Ishikawa (cell line): ENCODE results near the gene DDX42.

Source experiments
- CEBPB ChIP-seq: IDR thresholded peaks from 2 replicates; pipeline ENCODE4 v1.6.1; 2012
- CREB1 ChIP-seq: IDR thresholded peaks from 2 replicates; pipeline ENCODE4 v1.6.1; 2012; ENCODE audit warnings: low read depth
- EGR1 ChIP-seq: IDR thresholded peaks from 2 replicates; pipeline ENCODE4 v1.6.1; 2012
- EP300 ChIP-seq: IDR thresholded peaks from 2 replicates; pipeline ENCODE4 v1.6.1; 2012; ENCODE audit warnings: borderline replicate concordance
- FOXM1 ChIP-seq: IDR thresholded peaks from 2 replicates; pipeline ENCODE4 v1.6.1; 2012; ENCODE audit warnings: low read depth, borderline replicate concordance
- MAX ChIP-seq: IDR thresholded peaks from 2 replicates; pipeline ENCODE4 v1.6.1; 2012
- NFIC ChIP-seq: IDR thresholded peaks from 2 replicates; pipeline ENCODE4 v1.6.1; 2012
- RAD21 ChIP-seq: IDR thresholded peaks from 2 replicates; pipeline ENCODE4 v1.6.1; 2012; ENCODE audit warnings: low read depth
- REST ChIP-seq: IDR thresholded peaks from 2 replicates; pipeline ENCODE4 v1.6.1; 2012; ENCODE audit warnings: low read depth, mild to moderate bottlenecking
- TAF1 ChIP-seq: IDR thresholded peaks from 2 replicates; pipeline ENCODE4 v1.6.1; 2012; ENCODE audit warnings: low read depth, mild to moderate bottlenecking
- TCF12 ChIP-seq: IDR thresholded peaks from 2 replicates; pipeline ENCODE4 v1.6.1; 2012; ENCODE audit warnings: low read depth
- TEAD4 ChIP-seq: IDR thresholded peaks from 2 replicates; pipeline ENCODE4 v1.6.1; 2012
- USF1 ChIP-seq: IDR thresholded peaks from 2 replicates; pipeline ENCODE4 v1.6.1; 2012
- YY1 ChIP-seq: IDR thresholded peaks from 2 replicates; pipeline ENCODE4 v1.6.1; 2012; ENCODE audit warnings: low read depth
- ZBTB7A ChIP-seq: IDR thresholded peaks from 2 replicates; pipeline ENCODE4 v1.6.1; 2012; ENCODE audit warnings: low read depth

DDX42 gene

GRCh38 chr17:63827801-63828221, 53.8 kb downstream of the DDX42 start:
- no peak for TF ChIP-seq ZBTB7A
- no peak for TF ChIP-seq CEBPB
- no peak for TF ChIP-seq NFIC
- no peak for TF ChIP-seq MAX
- TF ChIP-seq CREB1 = no peak
- no peak for TF ChIP-seq RAD21
- TF ChIP-seq TEAD4 = no peak
- TF ChIP-seq USF1 = no peak
- no peak for TF ChIP-seq EP300
- TF ChIP-seq EGR1 = no peak
- no peak for TF ChIP-seq REST
- no peak for TF ChIP-seq TCF12
- TF ChIP-seq YY1 = no peak
- TF ChIP-seq TAF1 = no peak
- TF ChIP-seq FOXM1 = no peak

- TF ChIP-seq EGR1 (no peak), FOXM1 (no peak), YY1 (no peak), NFIC (no peak), REST (no peak), EP300 (no peak), USF1 (no peak), MAX (no peak), CEBPB (no peak), TEAD4 (no peak)
Observed at GRCh38 chr17:63828936-63829335, 55.0 kb downstream of the DDX42 start.

GRCh38 chr17:63830278-63830677, 56.3 kb downstream of the DDX42 start:
- TF ChIP-seq NFIC (no peak), YY1 (no peak), CEBPB (no peak), EP300 (no peak), USF1 (no peak)

- TF ChIP-seq TCF12 (no peak), YY1 (no peak), ZBTB7A (no peak)
Observed at GRCh38 chr17:63830904-63831491, 57.0 kb downstream of the DDX42 start.

- no peak for TF ChIP-seq TAF1
- no peak for TF ChIP-seq CREB1
- no peak for TF ChIP-seq YY1
- no peak for TF ChIP-seq REST
- TF ChIP-seq TCF12 = no peak
- TF ChIP-seq TEAD4 = no peak
- no peak for TF ChIP-seq RAD21
- no peak for TF ChIP-seq MAX
- TF ChIP-seq NFIC = no peak
Observed at GRCh38 chr17:63831505-63831904, 57.5 kb downstream of the DDX42 start.
